Ectodermal cell (in vitro differentiated cells): ENCODE results near the gene SMIM29.

ENCODE experiments used
- H3K27ac ChIP-seq: 2 replicates; pipeline ENCODE4 v1.7.0; 2013; ENCODE audit warnings: mild to moderate bottlenecking, low read depth, low read length; ENCODE audit not compliant: insufficient read depth, poor library complexity, severe bottlenecking
- H3K27me3 ChIP-seq: 2 replicates; pipeline ENCODE4 v1.7.0; 2013; ENCODE audit warnings: mild to moderate bottlenecking, low read length; ENCODE audit not compliant: insufficient read depth, control insufficient read depth, poor library complexity, severe bottlenecking
- H3K36me3 ChIP-seq: one replicate; pipeline ENCODE4 v1.7.0; 2013; ENCODE audit warnings: low read length; ENCODE audit not compliant: control insufficient read depth, insufficient read depth
- H3K4me1 ChIP-seq: one replicate; pipeline ENCODE4 v1.7.0; 2013; ENCODE audit warnings: low read length; ENCODE audit not compliant: control insufficient read depth, insufficient read depth
- H3K4me3 ChIP-seq: 2 replicates; pipeline ENCODE4 v1.7.0; 2013; ENCODE audit warnings: low read depth, low read length, control low read depth; ENCODE audit not compliant: insufficient read depth
- H3K9me3 ChIP-seq: 2 replicates; pipeline ENCODE4 v1.7.0; 2013; ENCODE audit warnings: mild to moderate bottlenecking, low read length, moderate library complexity; ENCODE audit not compliant: control insufficient read depth
- WGBS, 2 experiments: methylation state at CpG; one replicate each; pipeline ENCODE4 v1.1.7; 2013; ENCODE audit warnings: missing lambda C conversion rate in 2 of 2; 5-methylcytosine and 5-hydroxymethylcytosine counted together

Gene SMIM29

GRCh38 chr6:34226066-34226465 lies 22.7 kb downstream of the SMIM29 start:
- H3K27me3 ChIP-seq = no peaks in the 10 kb centered on the region
- peaks cover 17% of the 10 kb centered on the region for H3K4me1 ChIP-seq
- WGBS, 2 experiments = 84 to 87% methylated on average over 7 of the region's 7 CpGs
- H3K27ac ChIP-seq = no peak overlapping the region
- no peak overlapping the region for H3K4me3 ChIP-seq
- no peaks in the 10 kb centered on the region for H3K36me3 ChIP-seq
- H3K9me3 ChIP-seq = no peaks in the 10 kb centered on the region

GRCh38 chr6:34225551-34225950 lies 23.3 kb downstream of the SMIM29 start:
- H3K4me3 ChIP-seq = no peak overlapping the region
- peaks cover 17% of the 10 kb centered on the region for H3K4me1 ChIP-seq
- no peaks in the 10 kb centered on the region for H3K36me3 ChIP-seq
- no peaks in the 10 kb centered on the region for H3K27me3 ChIP-seq
- no peaks in the 10 kb centered on the region for H3K9me3 ChIP-seq
- 94 to 95% methylated on average over 5 of the region's 5 CpGs for WGBS, 2 experiments
- no peak overlapping the region for H3K27ac ChIP-seq

- 9% methylated on average over 55 of the region's 55 CpGs for WGBS, 2 experiments
- Histone ChIP-seq H3K4me3 (peak overlapping the region; percentile 37), H3K27ac (peak overlapping the region; percentile 57), H3K27me3 (no peaks in the 10 kb centered on the region), H3K9me3 (no peaks in the 10 kb centered on the region), H3K36me3 (no peaks in the 10 kb centered on the region), H3K4me1 (peaks cover 17% of the 10 kb centered on the region)
Observed at GRCh38 chr6:34223956-34224940, 24.6 kb downstream of the SMIM29 start.

GRCh38 chr6:34223381-34223955 lies 25.3 kb downstream of the SMIM29 start:
- H3K27me3 ChIP-seq = no peaks in the 10 kb centered on the region
- peak overlapping the region; percentile 59 for H3K27ac ChIP-seq
- WGBS, 2 experiments = 15% methylated on average over 16 of the region's 16 CpGs
- no peaks in the 10 kb centered on the region for H3K36me3 ChIP-seq
- peak overlapping the region; percentile 37 for H3K4me3 ChIP-seq
- H3K4me1 ChIP-seq = peaks cover 17% of the 10 kb centered on the region
- H3K9me3 ChIP-seq = no peaks in the 10 kb centered on the region

GRCh38 chr6:34218691-34219090 lies 30.1 kb downstream of the SMIM29 start:
- no peaks in the 10 kb centered on the region for H3K36me3 ChIP-seq
- H3K9me3 ChIP-seq = no peaks in the 10 kb centered on the region
- 81 to 91% methylated on average over 2 of the region's 2 CpGs for WGBS, 2 experiments
- H3K4me3 ChIP-seq = no peak overlapping the region
- H3K27me3 ChIP-seq = no peaks in the 10 kb centered on the region
- no peak overlapping the region for H3K27ac ChIP-seq
- no peaks in the 10 kb centered on the region for H3K4me1 ChIP-seq

- no peaks in the 10 kb centered on the region for H3K36me3 ChIP-seq
- H3K4me1 ChIP-seq = no peaks in the 10 kb centered on the region
- H3K9me3 ChIP-seq = no peaks in the 10 kb centered on the region
- 88 to 95% methylated on average over 4 of the region's 4 CpGs for WGBS, 2 experiments
- no peak overlapping the region for H3K27ac ChIP-seq
- no peak overlapping the region for H3K4me3 ChIP-seq
- H3K27me3 ChIP-seq = no peaks in the 10 kb centered on the region
Observed at GRCh38 chr6:34213772-34214171, 35.0 kb downstream of the SMIM29 start.

GRCh38 chr6:34207695-34208443 lies 40.9 kb downstream of the SMIM29 start:
- no peaks in the 10 kb centered on the region for H3K36me3 ChIP-seq
- no peaks in the 10 kb centered on the region for H3K27me3 ChIP-seq
- no peak overlapping the region for H3K4me3 ChIP-seq
- WGBS, 2 experiments = 93 to 94% methylated on average over 4 of the region's 4 CpGs
- H3K4me1 ChIP-seq = no peaks in the 10 kb centered on the region
- H3K27ac ChIP-seq = no peak overlapping the region
- H3K9me3 ChIP-seq = no peaks in the 10 kb centered on the region

- H3K27ac ChIP-seq = no peak overlapping the region
- no peaks in the 10 kb centered on the region for H3K36me3 ChIP-seq
- no peaks in the 10 kb centered on the region for H3K27me3 ChIP-seq
- no peak overlapping the region for H3K4me3 ChIP-seq
- WGBS, 2 experiments = 66 to 70% methylated on average over 7 of the region's 7 CpGs
- no peaks in the 10 kb centered on the region for H3K9me3 ChIP-seq
- H3K4me1 ChIP-seq = no peaks in the 10 kb centered on the region
Observed at GRCh38 chr6:34206726-34207125, 42.1 kb downstream of the SMIM29 start.

GRCh38 chr6:34205916-34206315 lies 42.9 kb downstream of the SMIM29 start:
- Histone ChIP-seq H3K4me3 (no peak overlapping the region), H3K27ac (no peak overlapping the region), H3K27me3 (no peaks in the 10 kb centered on the region), H3K9me3 (no peaks in the 10 kb centered on the region), H3K4me1 (no peaks in the 10 kb centered on the region), H3K36me3 (no peaks in the 10 kb centered on the region)
- WGBS, 2 experiments = 78 to 82% methylated on average over 2 of the region's 2 CpGs

- H3K27me3 ChIP-seq = no peaks in the 10 kb centered on the region
- H3K4me1 ChIP-seq = no peaks in the 10 kb centered on the region
- no peak overlapping the region for H3K27ac ChIP-seq
- H3K9me3 ChIP-seq = no peaks in the 10 kb centered on the region
- no peaks in the 10 kb centered on the region for H3K36me3 ChIP-seq
- WGBS, 2 experiments = 97% methylated on average over 3 of the region's 3 CpGs
- no peak overlapping the region for H3K4me3 ChIP-seq
Observed at GRCh38 chr6:34205466-34205865, 43.3 kb downstream of the SMIM29 start.
